Peyer's patch (tissue), 4 donors: Measurements from ENCODE around the gene PYGO2.
"Not testable (repeated sequence)": the region's sequence is repeated elsewhere in the genome, so short reads cannot be mapped to it uniquely, and the experiment has no call there.

ENCODE experiments used
- POLR2A ChIP-seq, 2 donors: fragments of 450-650 bp; IDR thresholded peaks; one replicate each; pipeline ENCODE4 v1.5.1; 2017; ENCODE audit warnings: antibody characterized with exemption in 2 of 2, mild to moderate bottlenecking in 2 of 2, moderate library complexity in 2 of 2
- TF ChIP-seq, protein P1 (sequence below), 6 experiments: fragments of 450-650 bp in 4 of 6; fragments of 200-600 bp in 2 of 6; sonication (generic) in 1 of 6; IDR thresholded peaks; one replicate each; pipeline ENCODE4 v1.5.1; 2017 to 2019; ENCODE audit warnings: antibody characterized with exemption in 6 of 6, mild to moderate bottlenecking in 3 of 6, moderate library complexity in 1 of 6

DNA sequence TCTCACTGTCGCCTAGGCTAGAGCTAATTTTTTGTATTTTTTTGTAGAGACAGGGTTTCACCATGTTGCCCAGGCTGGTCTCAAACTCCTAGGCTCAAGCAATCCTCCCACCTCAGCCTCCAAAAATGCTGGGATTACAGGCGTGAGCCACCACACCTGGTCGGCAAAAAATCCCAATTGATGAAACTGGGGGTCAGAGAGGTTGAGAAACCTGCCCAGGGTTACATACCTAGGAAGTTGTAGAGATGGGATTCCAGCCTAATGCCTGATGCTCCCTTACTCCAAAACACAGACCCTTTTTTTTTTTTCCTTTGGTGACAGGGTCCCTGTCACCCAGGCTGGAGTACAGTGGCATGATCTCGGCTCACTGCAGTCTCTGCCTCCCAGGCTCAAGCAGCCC, 25.2 kb upstream of the PYGO2 start:
- TF ChIP-seq, protein P1, sequence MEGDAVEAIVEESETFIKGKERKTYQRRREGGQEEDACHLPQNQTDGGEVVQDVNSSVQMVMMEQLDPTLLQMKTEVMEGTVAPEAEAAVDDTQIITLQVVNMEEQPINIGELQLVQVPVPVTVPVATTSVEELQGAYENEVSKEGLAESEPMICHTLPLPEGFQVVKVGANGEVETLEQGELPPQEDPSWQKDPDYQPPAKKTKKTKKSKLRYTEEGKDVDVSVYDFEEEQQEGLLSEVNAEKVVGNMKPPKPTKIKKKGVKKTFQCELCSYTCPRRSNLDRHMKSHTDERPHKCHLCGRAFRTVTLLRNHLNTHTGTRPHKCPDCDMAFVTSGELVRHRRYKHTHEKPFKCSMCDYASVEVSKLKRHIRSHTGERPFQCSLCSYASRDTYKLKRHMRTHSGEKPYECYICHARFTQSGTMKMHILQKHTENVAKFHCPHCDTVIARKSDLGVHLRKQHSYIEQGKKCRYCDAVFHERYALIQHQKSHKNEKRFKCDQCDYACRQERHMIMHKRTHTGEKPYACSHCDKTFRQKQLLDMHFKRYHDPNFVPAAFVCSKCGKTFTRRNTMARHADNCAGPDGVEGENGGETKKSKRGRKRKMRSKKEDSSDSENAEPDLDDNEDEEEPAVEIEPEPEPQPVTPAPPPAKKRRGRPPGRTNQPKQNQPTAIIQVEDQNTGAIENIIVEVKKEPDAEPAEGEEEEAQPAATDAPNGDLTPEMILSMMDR (IDR thresholded peaks at IDR 0.05): not testable (repeated sequence)
- not testable (repeated sequence) for TF ChIP-seq POLR2A (IDR thresholded peaks at IDR 0.05)
